MCF 10A (cell line): ENCODE data around the gene NEURL1. TPM values are rescaled to one million over a fixed set of nuclear protein-coding genes. Genes with fewer than 3 reads are reported as not detected.

Experiments used
- BruUV-seq: library from RNA; stranded (reverse); fragments of 400-500 nt; replicated peaks from 2 replicates; lab custom pipeline; 2021; lab: Mats Ljungman, UMichigan
- CTCF ChIA-PET: fragments of 300-600 bp; sonication (Branson Sonifier 250); formaldehyde crosslinking; extraction: SDS; loops from one replicate; lab custom pipeline; 2021; ENCODE audit warnings: antibody characterized with exemption, inconsistent platforms; lab: Yijun Ruan, JAX
- POLR2A ChIA-PET: fragments of 300-600, 350-650 bp; sonication (Branson Sonifier 250); formaldehyde crosslinking; extraction: SDS; loops from one replicate; lab custom pipeline; 2020; ENCODE audit warnings: antibody characterized with exemption, inconsistent platforms; lab: Yijun Ruan, JAX
- DNase-seq: peaks from one replicate; pipeline ENCODE4 v3.0.0-alpha.2; 2018; ENCODE audit not compliant: unreplicated experiment
- H3K27ac Mint-ChIP-seq: one replicate; pipeline ENCODE4 v1.8.0; 2022; ENCODE audit warnings: mild to moderate bottlenecking, low read depth, mixed read lengths; ENCODE audit not compliant: unreplicated experiment
- H3K27me3 Mint-ChIP-seq: one replicate; pipeline ENCODE4 v1.8.0; 2022; ENCODE audit warnings: mixed read lengths; ENCODE audit not compliant: insufficient read depth, unreplicated experiment
- H3K36me3 Mint-ChIP-seq: one replicate; pipeline ENCODE4 v1.8.0; 2022; ENCODE audit warnings: mild to moderate bottlenecking, moderate library complexity, mixed read lengths; ENCODE audit not compliant: insufficient read depth, unreplicated experiment
- H3K4me1 Mint-ChIP-seq: one replicate; pipeline ENCODE4 v1.8.0; 2022; ENCODE audit warnings: mixed read lengths; ENCODE audit not compliant: insufficient read depth, unreplicated experiment
- H3K4me3 Mint-ChIP-seq: one replicate; pipeline ENCODE4 v1.8.0; 2022; ENCODE audit warnings: mild to moderate bottlenecking, moderate library complexity, mixed read lengths; ENCODE audit not compliant: unreplicated experiment
- H3K9me3 Mint-ChIP-seq: one replicate; pipeline ENCODE4 v1.8.0; 2022; ENCODE audit warnings: mixed read lengths; ENCODE audit not compliant: unreplicated experiment
- CTCF ChIP-seq: fragments of 200-600 bp; IDR thresholded peaks from one replicate; pipeline ENCODE4 v1.8.0; 2022; ENCODE audit warnings: antibody characterized with exemption, mild to moderate bottlenecking; ENCODE audit not compliant: unreplicated experiment
- intact Hi-C: fragments of 100-400 bp; cut with micrococcal nuclease; formaldehyde crosslinking; loops from 2 replicates; pipeline ENCODE4 v1.14.1; 2022
- total RNA-seq: library from RNA; stranded (reverse); gene quantifications from 2 replicates; pipeline ENCODE4 v1.2.3, GENCODE V29; 2022

The NEURL1 gene
- total RNA-seq, 1 experiment from 2014 or later, result not detected

GRCh38 chr10:103622286-103622685 lies 128.8 kb downstream of the NEURL1 start:
- DNase-seq, result no peak
- POLR2A ChIA-PET, result no interaction called here
- CTCF ChIA-PET, result interaction anchor here (0.7 kb wide), 1 partner anchor 96 kb away, joined by 3 read pairs; no protein-coding TSS in a partner anchor
- Mint-ChIP-seq H3K4me3 (no peak overlapping the region), H3K9me3 (no peaks in the 10 kb centered on the region), H3K27ac (no peak overlapping the region), H3K4me1 (no peaks in the 10 kb centered on the region), H3K27me3 (no peaks in the 10 kb centered on the region), H3K36me3 (no peaks in the 10 kb centered on the region)
- BruUV-seq, result no TSS peak
- intact Hi-C loops, result no loop called here
- TF ChIP-seq CTCF, result no peak

DNA sequence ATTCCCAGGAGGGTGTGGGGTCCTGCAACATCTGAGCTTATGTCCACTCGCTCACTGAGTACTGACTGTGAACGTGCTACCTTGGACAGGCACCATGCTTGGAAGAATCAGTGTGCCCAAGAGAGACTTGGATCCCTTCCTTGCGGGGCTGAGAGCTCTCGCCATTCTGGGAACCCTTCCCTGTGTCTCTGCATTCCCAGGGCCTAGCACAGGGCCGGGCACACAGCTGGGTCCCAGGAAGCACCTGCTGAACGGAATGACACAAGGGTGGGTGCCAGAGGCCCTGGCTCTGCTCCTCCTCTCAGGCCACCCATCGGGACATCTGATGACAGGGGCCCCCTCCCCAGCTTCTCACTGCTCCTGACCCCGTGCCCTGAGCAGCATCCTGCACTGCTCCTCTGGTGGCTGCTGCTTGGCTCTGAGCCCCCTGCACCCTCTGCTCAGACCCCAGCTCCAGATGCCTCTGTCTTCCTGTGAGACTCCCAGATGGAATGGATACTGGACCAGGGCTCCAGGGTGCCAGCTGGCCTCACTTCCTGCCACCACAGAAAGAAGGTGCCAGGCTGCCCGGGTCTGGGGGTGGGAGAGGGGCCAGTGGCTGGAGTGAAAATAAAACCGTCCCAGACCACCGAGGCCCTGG lies 129.6 kb downstream of the NEURL1 start:
- no peak overlapping the region for H3K27ac Mint-ChIP-seq
- no peak overlapping the region for H3K4me3 Mint-ChIP-seq
- H3K27me3 Mint-ChIP-seq, result no peaks in the 10 kb centered on the region
- intact Hi-C loops, result no loop called here
- CTCF ChIA-PET, result interaction anchor here (0.7 kb wide), 1 partner anchor 96 kb away, joined by 3 read pairs; no protein-coding TSS in a partner anchor
- no peaks in the 10 kb centered on the region for H3K4me1 Mint-ChIP-seq
- no peak for DNase-seq
- TF ChIP-seq CTCF, result no peak
- H3K9me3 Mint-ChIP-seq, result no peaks in the 10 kb centered on the region
- BruUV-seq, result no TSS peak
- H3K36me3 Mint-ChIP-seq, result peaks cover 6% of the 10 kb centered on the region
- POLR2A ChIA-PET, result no interaction called here

DNA sequence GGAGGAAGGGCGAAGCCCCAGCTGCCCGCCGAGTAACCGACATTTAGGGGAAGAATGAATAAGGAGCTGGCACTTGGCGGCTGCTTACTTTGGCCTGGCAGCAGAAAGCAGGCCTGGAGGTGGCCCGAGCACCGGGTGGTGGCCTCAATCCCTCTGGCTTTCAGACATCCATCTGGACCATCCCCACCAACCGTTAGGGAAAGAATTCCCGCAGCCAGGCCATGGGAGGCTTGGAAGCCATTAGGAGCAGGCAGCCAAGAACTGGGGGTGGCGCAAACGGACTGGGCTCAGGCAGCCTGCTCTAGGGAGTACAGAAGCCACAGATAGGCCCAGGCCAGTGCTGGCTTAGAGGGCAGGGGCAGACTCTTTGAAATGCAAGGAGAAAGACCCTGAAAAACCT lies 132.7 kb downstream of the NEURL1 start:
- Mint-ChIP-seq H3K9me3 (no peaks in the 10 kb centered on the region), H3K4me1 (no peaks in the 10 kb centered on the region), H3K27ac (no peak overlapping the region), H3K4me3 (no peak overlapping the region), H3K36me3 (peaks cover 7% of the 10 kb centered on the region), H3K27me3 (no peaks in the 10 kb centered on the region)
- no peak for TF ChIP-seq CTCF
- DNase-seq, result no peak
- ChIA-PET CTCF (interaction anchor here (0.6 to 1.5 kb wide), 3 partner anchors 13 to 60 kb away, joined by 3 to 4 read pairs (median 4); no protein-coding TSS in a partner anchor), POLR2A (no interaction called here)
- intact Hi-C loops, result no loop called here
- BruUV-seq, result no TSS peak

GRCh38 chr10:103627111-103627892 lies 133.8 kb downstream of the NEURL1 start:
- intact Hi-C loops, result no loop called here
- H3K27me3 Mint-ChIP-seq, result no peaks in the 10 kb centered on the region
- H3K4me1 Mint-ChIP-seq, result no peaks in the 10 kb centered on the region
- H3K27ac Mint-ChIP-seq, result no peak overlapping the region
- DNase-seq, result no peak
- ChIA-PET CTCF (interaction anchor here (0.6 kb wide), 1 partner anchor 58 kb away, joined by 4 read pairs; no protein-coding TSS in a partner anchor), POLR2A (interaction anchor here (0.6 kb wide), 1 partner anchor 18 kb away, joined by 3 read pairs; no protein-coding TSS in a partner anchor)
- peaks cover 7% of the 10 kb centered on the region for H3K36me3 Mint-ChIP-seq
- no peak for TF ChIP-seq CTCF
- no TSS peak for BruUV-seq
- H3K4me3 Mint-ChIP-seq, result no peak overlapping the region
- H3K9me3 Mint-ChIP-seq, result no peaks in the 10 kb centered on the region
